ENCODE data around the gene TRNAU1AP. TPM values are rescaled to one million over a fixed set of nuclear protein-coding genes. Genes with fewer than 3 reads are reported as not detected.

Gene TRNAU1AP
- total RNA-seq, 3 donors from 2014 or later (not counting 1 experiment from before 2014, with no cell fraction given): 28.3 to 38.7 (median 32.1) TPM

- Mint-ChIP-seq H3K9me3 (no peaks in the 10 kb centered on the region), H3K36me3 (no peaks in the 10 kb centered on the region), H3K27me3 (ENCODE audit: low read depth in 2 of 2) (no peaks in the 10 kb centered on the region), H3K4me1 (peaks cover 0 to 2% of the 10 kb centered on the region in 2 donors), H3K27ac (no peak overlapping the region), H3K4me3 (no peak overlapping the region)
- Histone ChIP-seq H3K4me3 (ENCODE audit: low read length) (no peak overlapping the region), H3K4me1 (ENCODE audit: control insufficient read depth, insufficient read depth, low read length) (no peaks in the 10 kb centered on the region), H3K9me3 (ENCODE audit: control insufficient read depth, insufficient read depth, low read length) (no peaks in the 10 kb centered on the region), H3K27ac (ENCODE audit: low read length) (no peak overlapping the region), H3K36me3 (ENCODE audit: control insufficient read depth, insufficient read depth, low read length) (no peaks in the 10 kb centered on the region), H3K27me3 (ENCODE audit: control insufficient read depth, insufficient read depth, low read length) (no peaks in the 10 kb centered on the region)
- intact Hi-C loops (cut with micrococcal nuclease): no loop called here
- WGBS (ENCODE audit: insufficient coverage): 98% methylated on average over 9 of the region's 9 CpGs
- no peak for TF ChIP-seq CTCF (IDR thresholded peaks at IDR 0.05)
- ATAC-seq (no peak), DNase-seq (no peak)
These were observed 26.0 kb upstream of the TRNAU1AP start for GRCh38 chr1:28526886-28527285.

GRCh38 chr1:28530456-28530855 lies 22.4 kb upstream of the TRNAU1AP start:
- no peaks in the 10 kb centered on the region for H3K27me3 Mint-ChIP-seq (ENCODE audit: low read depth in 2 of 2)
- Histone ChIP-seq H3K9me3 (ENCODE audit: control insufficient read depth, insufficient read depth, low read length) (no peaks in the 10 kb centered on the region), H3K36me3 (ENCODE audit: control insufficient read depth, insufficient read depth, low read length) (peaks cover 8% of the 10 kb centered on the region), H3K4me3 (ENCODE audit: low read length) (no peak overlapping the region), H3K27ac (ENCODE audit: low read length) (no peak overlapping the region), H3K27me3 (ENCODE audit: control insufficient read depth, insufficient read depth, low read length) (no peaks in the 10 kb centered on the region), H3K4me1 (ENCODE audit: control insufficient read depth, insufficient read depth, low read length) (no peaks in the 10 kb centered on the region)
- no peaks in the 10 kb centered on the region for H3K36me3 Mint-ChIP-seq
- no peak for DNase-seq
- ATAC-seq: no peak
- no peak for TF ChIP-seq CTCF (IDR thresholded peaks at IDR 0.05)
- 98% methylated on average over 31 of the region's 31 CpGs for WGBS (ENCODE audit: insufficient coverage)
- H3K4me3 Mint-ChIP-seq: no peak overlapping the region
- H3K27ac Mint-ChIP-seq: no peak overlapping the region
- H3K9me3 Mint-ChIP-seq: no peaks in the 10 kb centered on the region
- no peaks in the 10 kb centered on the region for H3K4me1 Mint-ChIP-seq
- intact Hi-C loops (cut with micrococcal nuclease): no loop called here

- Mint-ChIP-seq H3K9me3 (no peaks in the 10 kb centered on the region), H3K27me3 (ENCODE audit: low read depth in 2 of 2) (no peaks in the 10 kb centered on the region), H3K4me1 (no peaks in the 10 kb centered on the region), H3K27ac (no peak overlapping the region), H3K4me3 (no peak overlapping the region), H3K36me3 (no peaks in the 10 kb centered on the region)
- TF ChIP-seq CTCF (IDR thresholded peaks at IDR 0.05): no peak
- DNase-seq (no peak), ATAC-seq (no peak)
- no peaks in the 10 kb centered on the region for H3K9me3 ChIP-seq (ENCODE audit: control insufficient read depth, insufficient read depth, low read length)
- H3K4me1 ChIP-seq (ENCODE audit: control insufficient read depth, insufficient read depth, low read length): no peaks in the 10 kb centered on the region
- H3K27me3 ChIP-seq (ENCODE audit: control insufficient read depth, insufficient read depth, low read length): no peaks in the 10 kb centered on the region
- over 99% methylated on average over 6 of the region's 6 CpGs for WGBS (ENCODE audit: insufficient coverage)
- intact Hi-C loops (cut with micrococcal nuclease): no loop called here
- no peak overlapping the region for H3K27ac ChIP-seq (ENCODE audit: low read length)
- peaks cover 33% of the 10 kb centered on the region for H3K36me3 ChIP-seq (ENCODE audit: control insufficient read depth, insufficient read depth, low read length)
- no peak overlapping the region for H3K4me3 ChIP-seq (ENCODE audit: low read length)
These were observed 18.2 kb upstream of the TRNAU1AP start for GRCh38 chr1:28534671-28535070.

- 99% methylated on average over 6 of the region's 6 CpGs for WGBS (ENCODE audit: insufficient coverage)
- Mint-ChIP-seq H3K4me3 (no peak overlapping the region), H3K9me3 (no peaks in the 10 kb centered on the region), H3K4me1 (no peaks in the 10 kb centered on the region), H3K27ac (no peak overlapping the region), H3K27me3 (ENCODE audit: low read depth in 2 of 2) (no peaks in the 10 kb centered on the region), H3K36me3 (no peaks in the 10 kb centered on the region)
- Histone ChIP-seq H3K4me1 (ENCODE audit: control insufficient read depth, insufficient read depth, low read length) (no peaks in the 10 kb centered on the region), H3K27ac (ENCODE audit: low read length) (no peak overlapping the region), H3K36me3 (ENCODE audit: control insufficient read depth, insufficient read depth, low read length) (peaks cover 33% of the 10 kb centered on the region), H3K9me3 (ENCODE audit: control insufficient read depth, insufficient read depth, low read length) (no peaks in the 10 kb centered on the region), H3K27me3 (ENCODE audit: control insufficient read depth, insufficient read depth, low read length) (no peaks in the 10 kb centered on the region), H3K4me3 (ENCODE audit: low read length) (no peak overlapping the region)
- ATAC-seq (no peak), DNase-seq (no peak)
- TF ChIP-seq CTCF (IDR thresholded peaks at IDR 0.05): no peak
- intact Hi-C loops (cut with micrococcal nuclease): no loop called here
These were observed 17.7 kb upstream of the TRNAU1AP start for GRCh38 chr1:28535180-28535579.

All from natural killer cell (primary cell).